Right forelimb (tissue), 1 donor: ENCODE results near the gene SLC24A1.
"Not testable (repeated sequence)": the region's sequence is repeated elsewhere in the genome, so short reads cannot be mapped to it uniquely, and the experiment has no call there.

ENCODE experiments used
- DNase-seq: peaks from one replicate; pipeline ENCODE4 v3.0.0-alpha.2; 2018

SLC24A1 gene

DNA sequence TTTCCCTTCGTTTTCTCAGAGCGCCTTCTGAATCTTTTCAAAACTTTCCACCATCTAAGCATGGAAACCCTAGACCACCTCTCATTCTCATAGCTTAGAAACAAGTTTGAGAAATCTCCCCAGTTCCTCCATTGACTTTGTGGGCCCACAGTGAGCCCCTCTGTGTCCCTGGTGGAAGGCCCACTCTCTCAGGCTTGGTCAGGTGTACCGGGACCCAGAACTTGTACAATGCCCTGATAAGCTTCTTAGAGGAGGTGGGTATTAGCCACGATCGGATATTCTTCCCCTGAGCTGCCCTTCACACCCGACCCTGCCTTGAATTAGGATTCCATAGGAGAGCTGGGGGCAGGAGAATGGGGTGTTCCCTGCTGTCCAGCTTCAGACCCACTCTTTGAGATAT is at the start of gene SLC24A1:
TSS of gene SLC24A1 (plus strand) at position 301 of the 400 bp plus-strand sequence. CDS start 2,143 bp downstream, outside the sequence.
- no peak for DNase-seq

DNA sequence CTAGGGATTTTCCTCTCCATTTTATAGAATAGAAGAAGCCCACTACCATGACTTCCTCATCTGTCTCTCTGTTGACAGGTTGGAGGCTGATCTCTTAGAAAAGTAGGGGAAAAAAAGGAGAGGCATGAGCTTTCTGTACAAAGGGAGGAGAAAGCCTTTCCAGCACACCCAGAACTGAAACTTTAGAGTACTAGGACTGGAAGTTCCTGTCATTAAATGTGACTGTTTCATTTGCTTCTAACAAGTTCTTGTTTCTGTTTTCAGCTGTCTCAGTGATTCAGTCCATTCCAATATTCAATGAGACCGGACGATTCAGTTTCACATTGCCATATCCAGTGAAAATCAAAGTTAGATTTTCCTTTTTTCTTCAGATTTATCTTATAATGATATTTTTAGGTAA is 49.8 kb upstream of the SLC24A1 start:
- no peak for DNase-seq

DNA sequence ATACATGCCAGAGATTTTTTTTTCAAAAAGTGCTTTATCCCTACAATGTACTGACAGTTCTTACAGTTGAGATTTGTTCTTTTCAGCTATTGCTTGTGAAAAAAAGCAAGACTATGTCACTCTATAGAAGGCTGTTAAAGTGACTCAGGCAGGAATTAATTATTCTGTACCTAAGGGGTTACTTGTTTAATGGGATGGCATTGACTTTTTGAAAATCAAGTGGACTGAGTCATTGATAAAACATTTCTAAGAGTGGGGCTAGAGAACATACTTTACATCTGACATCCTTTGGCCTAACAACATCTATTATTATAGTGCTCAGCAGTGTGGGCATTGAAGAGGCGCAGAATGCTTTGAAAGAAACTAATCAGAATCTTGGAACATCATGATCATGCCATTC is 45.1 kb upstream of the SLC24A1 start:
- DNase-seq: no peak

DNA sequence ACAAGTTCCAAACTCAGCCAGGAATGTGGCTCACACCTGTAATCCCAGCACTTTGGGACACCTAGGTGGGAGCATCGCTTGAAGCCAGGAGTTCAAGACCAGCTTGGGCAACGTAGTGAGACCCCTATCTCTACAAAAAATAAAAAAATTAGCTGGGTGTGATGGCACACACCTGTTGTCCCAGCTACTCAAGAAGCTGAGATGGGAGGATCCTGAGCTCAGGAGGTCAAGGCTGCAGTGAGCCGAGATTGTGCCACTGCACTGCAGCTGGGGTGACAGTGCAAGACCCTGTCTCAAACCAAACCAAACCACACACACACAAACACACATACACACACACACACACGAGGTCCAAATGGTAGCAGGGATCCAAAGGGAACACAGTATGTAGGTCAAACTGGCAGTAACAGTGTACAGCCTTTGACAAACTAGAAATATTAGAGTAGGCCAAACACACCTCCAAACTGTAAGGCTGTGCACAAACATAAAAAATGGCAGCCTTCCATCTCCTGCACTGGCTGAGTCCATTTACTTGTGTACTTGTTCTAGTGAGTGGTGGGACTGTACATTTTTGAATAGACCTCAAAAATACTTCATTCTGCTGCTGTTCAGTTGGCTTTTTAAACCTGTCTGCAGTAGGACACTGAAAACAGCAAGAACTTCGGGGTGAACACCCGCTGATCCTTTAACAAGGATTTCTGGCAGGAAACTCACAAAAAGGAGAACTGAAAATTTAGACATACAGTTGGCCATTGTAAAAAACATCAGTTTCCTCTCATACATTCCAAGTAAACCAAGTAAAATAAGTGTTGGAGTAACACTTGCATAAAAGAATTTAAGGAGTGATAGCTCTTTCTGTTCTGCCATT is 44.4 kb upstream of the SLC24A1 start:
- DNase-seq: no peak

DNA sequence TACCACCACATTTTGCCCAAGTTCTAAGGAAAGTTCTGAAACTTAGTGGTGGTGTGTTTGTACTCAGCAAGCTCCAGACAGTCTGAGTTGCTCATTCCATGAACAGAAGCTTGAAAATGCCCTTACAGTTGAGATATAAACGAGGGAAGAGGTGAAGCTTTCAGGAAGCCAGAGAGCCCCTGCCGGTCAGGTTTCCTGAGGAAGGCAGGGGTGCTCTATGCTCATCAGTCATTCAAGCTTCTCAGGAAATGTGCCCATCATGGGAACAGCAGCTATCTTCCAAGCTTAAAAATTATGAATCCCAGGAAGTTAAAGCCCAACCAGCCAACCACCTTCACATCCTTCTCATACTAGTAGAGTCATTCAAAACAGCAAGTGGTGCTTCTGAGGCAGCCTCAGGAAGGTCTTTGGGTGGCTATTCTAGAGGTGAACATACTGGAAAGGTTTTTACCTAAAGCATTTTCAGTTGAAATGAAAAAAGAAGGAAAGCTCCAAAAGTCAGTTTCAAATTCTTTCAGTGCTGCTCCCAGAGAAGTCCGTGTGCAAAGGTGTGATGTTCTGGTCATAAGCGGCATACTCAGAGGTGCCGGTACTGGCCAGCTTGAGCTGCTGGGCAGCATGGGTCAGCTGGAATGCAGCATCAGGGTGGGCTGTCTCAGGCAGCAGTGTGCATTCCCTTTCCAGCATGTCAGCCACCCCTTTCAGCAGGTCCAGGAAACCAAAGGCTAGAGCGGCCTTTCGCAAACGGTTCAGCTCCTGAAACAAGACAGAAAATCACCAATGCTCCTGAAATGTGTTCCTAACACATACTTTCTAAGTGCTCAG is 42.6 kb upstream of the SLC24A1 start:
- DNase-seq: no peak

DNA sequence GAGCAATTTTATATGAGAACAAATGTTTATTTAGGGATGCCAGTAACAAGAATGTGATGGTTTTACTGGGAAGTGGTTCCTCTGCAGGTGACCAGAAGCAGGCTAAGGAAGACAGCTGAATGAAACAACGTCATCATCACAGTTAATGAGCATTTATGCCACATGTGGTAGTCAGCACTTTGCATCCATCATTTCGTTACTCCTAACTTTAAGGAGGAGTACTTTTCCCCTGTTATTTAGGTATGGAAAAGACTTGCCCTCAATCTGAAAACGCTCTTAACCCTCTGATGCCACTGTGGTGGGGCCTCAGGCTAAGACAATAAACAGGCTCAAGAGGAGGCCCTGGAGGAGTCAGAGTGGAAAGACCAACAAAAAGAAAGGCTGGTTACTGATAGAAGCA is 42.0 kb upstream of the SLC24A1 start:
- no peak for DNase-seq

DNA sequence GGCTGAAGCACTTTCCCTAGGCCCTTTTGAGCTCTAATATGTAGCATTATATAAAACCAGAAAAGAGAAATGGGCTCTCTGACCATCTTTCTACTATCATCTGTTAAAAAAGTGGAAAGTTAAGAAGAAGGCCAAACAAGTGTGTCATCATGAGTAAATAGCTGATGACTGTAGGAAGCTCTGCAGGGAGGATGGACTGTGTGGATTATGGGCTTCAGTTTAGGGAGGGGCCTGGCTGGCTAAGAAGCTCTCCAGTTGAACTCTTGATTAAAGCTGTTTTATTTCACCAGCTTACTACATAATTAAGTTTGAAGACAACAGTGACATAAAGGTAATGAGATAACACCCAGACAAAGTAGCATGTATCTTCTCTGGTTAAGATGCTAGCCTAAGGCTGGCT is 41.5 kb upstream of the SLC24A1 start:
- no peak for DNase-seq

DNA sequence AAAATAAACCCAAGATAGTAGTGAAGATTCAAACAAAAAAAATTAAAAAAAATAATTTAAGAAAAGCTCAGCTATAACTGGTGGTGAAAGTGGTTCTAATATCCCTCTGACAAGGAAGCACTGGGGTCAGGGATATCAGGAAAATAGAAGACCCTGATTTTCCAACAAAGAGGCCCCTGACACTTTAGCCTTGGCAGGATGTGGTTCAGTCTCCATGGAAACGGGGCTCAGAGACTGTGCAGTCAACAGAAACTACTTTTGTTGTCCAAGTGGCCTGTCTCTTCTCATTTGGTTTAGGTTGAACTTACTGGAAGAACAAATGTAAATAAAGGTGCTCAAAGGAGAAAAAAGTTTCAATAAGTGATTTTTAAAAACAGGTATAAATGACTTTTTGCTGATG is 38.0 kb upstream of the SLC24A1 start:
- no peak for DNase-seq

DNA sequence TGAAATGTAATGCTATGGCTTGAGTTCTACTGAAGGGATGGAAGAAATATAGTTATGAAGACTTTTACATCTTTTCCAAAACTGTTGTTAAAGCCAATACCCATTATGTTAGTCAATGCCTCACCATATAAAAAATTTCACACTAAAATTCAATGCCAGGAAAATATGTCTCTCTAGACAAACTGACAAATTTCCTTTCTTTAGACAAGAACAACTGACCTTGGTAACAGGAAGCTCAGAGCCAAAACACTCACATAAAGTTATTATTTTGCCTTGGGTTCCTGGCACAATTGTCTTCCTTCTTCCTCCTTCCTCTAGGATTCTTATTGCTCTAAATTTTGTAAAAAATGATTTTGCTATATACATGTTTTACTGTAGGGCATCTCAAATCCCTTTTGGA is 37.5 kb upstream of the SLC24A1 start:
- no peak for DNase-seq

DNA sequence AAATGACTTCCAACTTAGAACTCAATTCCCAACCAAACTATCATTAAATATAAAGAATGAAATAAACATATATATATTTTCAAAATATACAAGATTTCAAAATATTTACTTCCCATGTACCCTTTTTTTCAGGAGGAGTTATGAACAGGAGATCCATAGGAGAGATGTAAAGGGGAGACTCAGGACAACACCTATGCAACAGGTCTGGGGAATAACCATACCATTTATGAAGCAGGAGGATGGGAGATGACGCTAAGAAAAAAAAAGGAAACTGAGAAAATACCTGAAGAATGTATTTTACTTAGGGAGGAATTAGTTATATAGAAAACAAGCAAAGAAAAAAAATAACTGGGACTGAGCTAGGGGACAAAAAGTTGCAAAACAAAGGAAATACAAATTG is 34.6 kb upstream of the SLC24A1 start:
- no peak for DNase-seq

DNA sequence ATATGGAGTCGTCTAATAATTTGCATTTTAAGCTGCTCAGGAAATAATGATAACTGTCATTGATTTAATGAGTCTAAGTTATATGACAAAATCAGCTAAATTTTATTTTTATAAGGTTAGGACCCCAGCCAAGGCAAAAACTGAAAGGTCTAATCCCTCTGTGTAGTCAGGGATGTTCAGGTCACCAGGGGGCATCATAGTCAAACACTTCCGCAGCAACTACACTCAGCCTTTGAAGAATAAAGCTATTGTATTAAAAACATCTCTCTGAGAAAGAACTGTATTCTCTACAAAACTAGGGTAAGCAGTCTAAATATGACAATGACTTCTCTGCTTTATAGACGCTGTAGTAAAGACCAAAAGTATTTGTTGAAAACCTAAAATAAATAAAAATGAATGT is 25.8 kb upstream of the SLC24A1 start:
- DNase-seq: no peak

DNA sequence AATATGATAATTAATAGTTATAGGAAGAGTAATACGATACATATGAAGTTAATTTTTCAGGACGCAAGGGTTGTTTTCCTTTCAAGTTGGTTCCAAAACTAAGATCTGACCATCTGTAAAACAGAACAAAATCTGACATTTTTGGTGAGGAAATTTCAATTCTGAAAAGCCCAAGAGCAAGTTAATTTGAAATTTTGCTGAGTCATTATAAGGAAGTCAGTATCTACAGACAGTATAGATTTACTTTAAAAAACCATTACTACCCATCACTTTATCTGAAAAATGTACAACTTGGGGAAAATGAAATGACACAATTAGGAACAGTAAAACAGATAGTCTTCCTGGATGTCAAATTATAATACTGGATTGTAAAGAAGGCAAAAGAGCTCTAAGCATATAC is 23.3 kb upstream of the SLC24A1 start:
- DNase-seq: no peak

DNA sequence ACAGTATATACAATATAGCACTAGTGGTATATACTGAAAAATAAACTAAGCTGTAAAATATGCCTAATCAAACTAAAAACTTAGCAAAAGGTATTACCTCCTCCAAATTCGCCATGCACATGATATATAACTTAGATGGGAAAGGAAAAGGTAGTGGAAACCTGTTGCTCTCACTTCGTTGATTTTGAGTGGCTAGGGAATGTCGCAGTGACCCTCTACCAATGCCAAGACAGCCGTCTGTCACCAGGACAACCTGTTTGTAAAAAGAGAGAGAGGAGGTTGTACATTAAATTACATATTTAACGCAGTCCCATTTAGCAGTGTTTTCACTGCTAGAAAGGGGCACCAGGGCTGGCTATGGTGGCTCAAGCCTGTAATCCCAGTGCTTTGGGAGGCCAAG is 22.1 kb upstream of the SLC24A1 start:
- DNase-seq: no peak

DNA sequence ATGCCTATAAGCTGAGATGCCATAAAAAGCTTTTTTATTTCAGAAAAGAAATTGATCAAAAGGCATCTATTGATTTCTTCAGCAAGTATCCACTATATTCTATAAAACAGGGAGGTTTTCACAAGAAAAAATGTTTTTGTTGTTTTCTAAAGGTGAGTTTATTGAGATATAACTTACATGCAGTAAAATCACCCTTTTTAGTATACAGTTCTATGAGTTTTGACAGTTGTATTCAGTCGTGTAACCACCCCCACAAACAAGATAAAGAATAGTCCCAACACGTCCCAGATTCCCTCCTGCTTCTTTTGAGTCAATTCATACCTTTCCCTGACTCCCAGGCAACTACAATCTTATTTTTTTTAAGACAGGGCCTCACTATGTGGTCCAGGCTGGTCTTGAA is 18.6 kb upstream of the SLC24A1 start:
- no peak for DNase-seq

DNA sequence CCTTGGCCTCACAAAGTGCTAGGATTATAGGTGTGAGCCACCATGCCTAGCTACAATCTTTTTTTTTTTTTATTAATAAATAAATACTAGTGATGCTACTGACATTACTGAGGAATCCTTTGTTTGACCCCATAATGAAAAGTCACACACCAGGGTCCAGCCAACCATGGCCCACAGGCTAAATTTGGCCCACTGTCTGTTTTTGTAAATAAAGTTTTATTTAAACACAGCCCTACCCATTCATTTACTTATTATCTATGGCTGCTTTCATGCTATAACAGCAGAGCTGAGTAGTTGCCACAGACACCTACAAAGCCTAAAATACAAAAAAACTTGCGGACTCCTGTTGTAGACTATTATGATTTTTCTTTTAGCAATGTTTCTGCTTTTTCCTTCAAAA is 18.2 kb upstream of the SLC24A1 start:
- no peak for DNase-seq

DNA sequence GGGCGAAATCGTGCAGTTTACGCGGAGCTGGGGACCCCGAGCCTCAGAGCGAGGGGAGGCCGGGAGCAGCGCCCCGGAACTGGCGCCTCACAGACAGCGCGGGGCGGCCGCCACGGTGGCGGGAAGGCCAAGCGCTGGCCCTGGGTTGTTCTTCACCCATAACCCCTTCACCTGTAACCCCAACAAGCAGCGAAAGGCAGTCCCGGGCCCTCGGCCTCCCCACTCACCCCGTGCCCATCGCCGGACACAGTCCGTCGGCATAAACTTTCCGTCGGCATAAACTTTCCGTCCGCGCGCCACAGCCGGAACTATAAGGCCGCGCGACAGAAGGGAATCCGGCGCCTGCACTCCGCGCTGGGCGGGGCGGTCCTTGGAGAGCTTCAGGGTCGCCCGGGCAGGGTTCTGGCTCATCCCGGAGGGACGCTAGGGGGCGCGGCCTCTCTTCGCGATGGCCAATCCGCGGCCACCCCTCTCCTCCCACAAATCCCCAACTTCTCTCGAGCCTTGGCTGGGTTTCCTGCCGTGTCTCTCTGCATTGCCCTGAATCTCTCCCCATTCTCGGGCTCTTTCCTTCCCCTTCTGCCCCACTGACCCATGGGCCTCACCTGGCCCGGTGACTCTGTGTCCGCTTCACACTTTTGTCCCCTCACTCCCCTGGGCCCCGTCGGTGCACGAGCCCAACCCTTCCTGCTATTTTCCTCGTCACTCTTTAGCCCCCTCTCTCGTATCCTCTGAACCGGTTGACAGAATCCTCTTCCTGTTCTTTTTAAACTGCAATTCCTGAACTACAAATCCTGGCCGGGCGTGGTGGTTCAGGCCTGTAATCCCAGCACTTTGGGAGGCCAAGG is 10.6 kb upstream of the SLC24A1 start, which contains the start of gene INTS14:
TSS of gene INTS14 (minus strand) at position 261 of the 848 bp plus-strand sequence. CDS start 3,751 bp downstream, outside the sequence.
- peak; percentile 99 for DNase-seq

DNA sequence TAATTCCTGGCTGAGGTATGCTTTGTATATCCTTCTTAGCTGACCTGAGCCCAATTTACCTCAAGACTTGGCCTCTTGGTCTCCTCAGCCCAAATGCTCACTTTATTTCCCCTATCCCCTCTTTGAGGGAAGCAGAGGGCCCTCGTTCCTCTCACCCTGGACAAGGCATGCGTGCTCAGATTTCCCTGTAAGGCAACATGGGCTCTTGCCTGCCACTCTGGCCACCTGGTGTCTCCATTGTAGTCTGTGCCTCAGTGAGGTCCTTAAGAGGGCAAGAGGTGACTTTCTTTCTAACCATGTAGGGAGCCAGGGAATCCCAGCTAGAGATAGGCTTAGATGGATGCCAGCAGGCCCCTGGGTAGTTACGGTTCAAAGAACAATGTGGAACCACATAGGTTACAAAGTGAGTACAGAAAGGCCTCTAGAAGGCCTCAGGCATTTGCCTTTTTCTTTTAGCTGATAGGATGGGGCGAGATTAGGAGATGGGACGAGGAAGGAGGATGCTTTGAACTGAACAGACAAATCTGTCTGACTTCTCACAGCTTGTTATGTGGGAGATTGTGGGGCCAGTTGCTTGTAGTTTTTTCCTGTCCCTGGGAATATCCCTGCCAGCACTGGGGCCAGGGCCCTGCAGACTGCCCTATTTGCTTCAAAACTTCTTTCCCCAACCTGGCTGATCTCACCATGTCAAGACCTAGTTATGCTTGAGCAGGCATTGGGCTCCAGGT is 9.7 kb upstream of the SLC24A1 start:
- no peak for DNase-seq

DNA sequence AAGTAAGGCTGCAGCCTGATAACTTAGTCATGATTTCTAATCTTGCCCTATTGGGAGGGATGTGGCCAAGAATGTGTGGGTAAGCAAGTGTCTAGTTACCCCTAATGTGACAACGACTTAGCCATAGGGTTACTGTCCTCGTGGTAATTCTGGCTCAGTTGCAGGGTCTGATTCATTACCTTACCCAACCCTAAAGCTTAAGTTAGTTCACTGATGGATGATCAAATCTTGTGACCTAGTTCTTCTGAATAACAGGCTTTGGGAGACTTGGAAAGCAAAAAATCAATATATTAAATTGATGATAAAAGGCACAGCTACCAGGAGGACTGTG is 9.2 kb upstream of the SLC24A1 start:
- no peak for DNase-seq

DNA sequence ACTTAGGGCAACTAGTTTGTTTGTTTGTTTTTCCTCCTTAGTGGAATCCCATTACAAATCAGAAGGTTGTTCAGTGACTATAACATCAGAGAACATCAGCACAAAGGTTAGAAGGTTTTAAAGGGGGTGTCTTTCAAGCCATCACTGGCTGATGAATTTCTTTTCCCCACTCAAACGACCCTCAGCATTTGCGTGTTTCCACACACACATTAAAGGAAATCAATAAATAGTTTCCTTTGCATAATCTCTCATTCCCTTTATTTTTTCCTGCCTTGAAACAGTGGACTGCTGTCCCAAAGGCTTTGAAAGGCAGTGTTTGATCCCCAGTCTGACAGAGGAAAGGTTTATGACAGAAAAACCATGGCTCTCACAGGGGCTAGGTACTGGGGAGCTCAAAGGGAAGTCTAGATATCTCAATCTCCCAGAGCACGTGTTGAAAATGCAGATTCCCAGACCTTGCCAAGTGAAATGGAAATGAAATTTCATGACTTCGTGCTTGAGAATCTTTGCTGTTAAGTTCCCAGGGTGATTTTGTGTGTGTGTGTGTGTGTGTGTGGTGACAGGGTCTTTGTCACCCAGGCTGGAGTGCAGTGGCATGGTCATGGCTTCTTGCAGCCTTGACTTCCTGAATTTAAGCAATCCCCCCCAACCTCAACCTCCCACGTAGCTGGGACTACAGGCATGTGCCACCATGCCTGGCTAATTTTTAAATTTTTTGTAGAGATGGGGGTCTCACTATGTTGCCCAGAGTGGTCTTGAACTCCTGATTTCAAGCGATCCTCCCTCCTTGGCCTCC is 8.6 kb upstream of the SLC24A1 start:
- DNase-seq: no peak

DNA sequence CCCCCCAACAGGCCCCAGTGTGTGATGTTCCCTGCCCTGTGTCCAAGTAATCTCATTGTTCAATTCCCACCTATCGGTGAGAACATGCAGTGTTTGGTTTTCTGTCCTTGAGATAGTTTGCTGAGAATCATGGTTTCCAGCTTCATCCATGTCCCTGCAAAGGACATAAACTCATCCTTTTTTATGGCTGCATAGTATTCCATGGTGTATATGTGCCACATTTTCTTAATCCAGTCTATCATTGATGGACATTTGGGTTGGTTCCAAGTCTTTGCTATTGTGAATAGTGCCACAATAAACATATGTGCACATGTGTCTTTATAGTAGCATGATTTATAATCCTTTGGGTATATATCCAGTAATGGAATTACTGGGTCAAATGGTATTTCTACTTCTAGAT is 5.9 kb upstream of the SLC24A1 start:
- DNase-seq: not testable (repeated sequence)

DNA sequence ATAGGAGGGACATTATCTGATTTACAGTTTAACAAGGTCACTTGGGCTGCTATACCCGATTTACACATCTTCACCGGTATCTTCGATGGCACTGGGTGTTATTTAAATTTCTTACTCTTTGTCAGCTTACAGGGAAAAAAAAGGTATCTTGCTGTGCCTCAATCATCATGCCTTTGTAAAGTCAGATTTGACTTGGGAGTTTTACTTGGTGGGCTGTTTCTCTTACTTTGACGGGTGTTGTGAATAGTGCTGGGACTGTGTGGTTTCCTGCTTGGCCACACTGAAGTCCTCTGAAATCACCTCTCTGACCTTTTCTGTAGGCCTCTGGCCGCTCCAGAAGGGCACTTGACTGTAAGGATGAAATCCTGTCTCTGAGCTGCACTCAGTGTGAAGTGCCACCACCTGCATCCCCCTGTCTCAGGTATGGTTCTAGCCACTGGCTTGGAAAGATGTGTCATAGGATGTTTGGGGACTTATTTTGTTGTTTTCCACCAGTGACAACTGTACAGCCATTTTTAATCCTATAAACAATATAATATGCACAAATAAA is 3.1 kb upstream of the SLC24A1 start:
- no peak for DNase-seq
